ENCODE measurements around the gene SUPT5H.

GRCh38 chr19:39403331-39404312 lies 41.8 kb upstream of the SUPT5H start:
- peak in 1 of 3 donors; percentile 13 for TF ChIP-seq CTCF (IDR thresholded peaks at IDR 0.05)
- peak; percentile 81 for TF ChIP-seq POLR2A (IDR thresholded peaks at IDR 0.05)

All from breast epithelium (tissue), 3 donors.